Common myeloid progenitor, CD34-positive (primary cell): ENCODE data around the gene COL19A1.

Source experiments
- CTCF ChIA-PET: fragments of 350-600 bp; sonication (Branson Sonifier 250); formaldehyde crosslinking; loops from one replicate; lab custom pipeline; 2021; ENCODE audit warnings: antibody characterized with exemption; lab: Charles Lee
- POLR2A ChIA-PET: fragments of 350-600 bp; sonication (Branson Sonifier 250); formaldehyde crosslinking; loops from one replicate; lab custom pipeline; 2021; ENCODE audit warnings: antibody characterized with exemption; lab: Charles Lee
- DNase-seq, 3 donors: peaks; one replicate each; pipeline versions ENCODE4 v3.0.0 to v3.0.0-alpha.2; 2013
- H3K27ac ChIP-seq, 2 experiments: 1 replicate in 1 of 2; 2 replicates in 1 of 2; pipeline ENCODE4 v1.7.0; 2013; ENCODE audit warnings: inconsistent platforms in 2 of 2, low read length in 2 of 2, mild to moderate bottlenecking in 2 of 2, low read depth in 1 of 2, moderate library complexity in 1 of 2; ENCODE audit not compliant: severe bottlenecking in 2 of 2, insufficient read depth in 1 of 2, poor library complexity in 1 of 2
- H3K27me3 ChIP-seq, 5 experiments: replicated peaks in 2 of 5; 1 replicate in 3 of 5; 2 replicates in 2 of 5; pipeline versions ENCODE4 v1.6.1 to v1.7.0; 2013; ENCODE audit warnings: low read length in 4 of 5, mild to moderate bottlenecking in 2 of 5, moderate library complexity in 2 of 5, inconsistent platforms in 1 of 5; ENCODE audit not compliant: insufficient read depth in 5 of 5, control insufficient read depth in 4 of 5
- H3K36me3 ChIP-seq, 4 experiments: 1 replicate in 2 of 4; 2 replicates in 2 of 4; pipeline versions ENCODE4 v1.6.1 to v1.7.0; 2013; ENCODE audit warnings: low read length in 3 of 4, control low read depth in 1 of 4, mild to moderate bottlenecking in 1 of 4; ENCODE audit not compliant: control insufficient read depth in 4 of 4, insufficient read depth in 4 of 4
- H3K4me1 ChIP-seq, 4 experiments: 1 replicate in 3 of 4; 2 replicates in 1 of 4; pipeline versions ENCODE4 v1.6.1 to v1.7.1; 2013; ENCODE audit warnings: low read length in 3 of 4, mild to moderate bottlenecking in 3 of 4, control low read depth in 1 of 4, inconsistent platforms in 1 of 4, moderate library complexity in 1 of 4; ENCODE audit not compliant: control insufficient read depth in 4 of 4, insufficient read depth in 4 of 4; ENCODE audit errors: control extremely low read depth in 1 of 4
- H3K4me3 ChIP-seq, 7 experiments: 1 replicate in 4 of 7; 2 replicates in 3 of 7; pipeline versions ENCODE4 v1.5.1 to v1.7.0; 2013; ENCODE audit warnings: mild to moderate bottlenecking in 7 of 7, low read length in 6 of 7, moderate library complexity in 6 of 7, inconsistent platforms in 2 of 7, low read depth in 2 of 7, control low read depth in 1 of 7; ENCODE audit not compliant: insufficient read depth in 4 of 7, control insufficient read depth in 1 of 7; ENCODE audit errors: extremely low read depth in 1 of 7
- H3K9me3 ChIP-seq, 5 experiments: 1 replicate in 4 of 5; 2 replicates in 1 of 5; pipeline versions ENCODE4 v1.6.1 to v1.7.1; 2013; ENCODE audit warnings: low read length in 4 of 5, mild to moderate bottlenecking in 2 of 5, inconsistent platforms in 1 of 5, low read depth in 1 of 5, moderate library complexity in 1 of 5; ENCODE audit not compliant: control insufficient read depth in 4 of 5, insufficient read depth in 2 of 5; ENCODE audit errors: control extremely low read depth in 1 of 5
- WGBS: methylation state at CpG from one replicate; pipeline ENCODE4 v1.1.5; 2013; ENCODE audit not compliant: insufficient coverage; 5-methylcytosine and 5-hydroxymethylcytosine counted together

COL19A1 gene

DNA sequence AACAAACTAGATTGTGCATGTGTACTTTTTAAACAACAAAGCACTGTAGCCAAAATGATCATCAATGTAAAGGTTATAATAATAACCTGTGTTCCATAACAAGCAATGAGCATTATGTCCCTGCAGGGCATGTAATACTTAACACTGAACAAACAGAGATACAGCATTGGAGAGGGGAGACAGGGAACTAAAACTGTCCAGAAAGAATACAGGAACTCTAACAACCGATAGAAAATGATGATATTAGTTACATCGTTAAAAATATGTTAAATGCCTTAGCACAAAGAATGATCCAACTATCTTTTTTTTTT lies 356.0 kb downstream of the COL19A1 start:
- DNase-seq, result no peak
- H3K27ac ChIP-seq, result no peak overlapping the region
- no peaks in the 10 kb centered on the region for H3K9me3 ChIP-seq
- H3K27me3 ChIP-seq, result peaks cover 0 to 2% (median 0%) of the 10 kb centered on the region in 5 experiments
- no peak overlapping the region for H3K4me3 ChIP-seq
- no CpG with 5 or more reads among the region's 2 CpGs for WGBS
- no peaks in the 10 kb centered on the region for H3K36me3 ChIP-seq
- ChIA-PET POLR2A (no interaction called here), CTCF (interaction anchor here (1.1 to 3.8 kb wide), 3 partner anchors 8 to 147 kb away, joined by 3 to 34 read pairs (median 16); partner anchors contain the start of gene COL9A1)
- no peaks in the 10 kb centered on the region for H3K4me1 ChIP-seq

DNA sequence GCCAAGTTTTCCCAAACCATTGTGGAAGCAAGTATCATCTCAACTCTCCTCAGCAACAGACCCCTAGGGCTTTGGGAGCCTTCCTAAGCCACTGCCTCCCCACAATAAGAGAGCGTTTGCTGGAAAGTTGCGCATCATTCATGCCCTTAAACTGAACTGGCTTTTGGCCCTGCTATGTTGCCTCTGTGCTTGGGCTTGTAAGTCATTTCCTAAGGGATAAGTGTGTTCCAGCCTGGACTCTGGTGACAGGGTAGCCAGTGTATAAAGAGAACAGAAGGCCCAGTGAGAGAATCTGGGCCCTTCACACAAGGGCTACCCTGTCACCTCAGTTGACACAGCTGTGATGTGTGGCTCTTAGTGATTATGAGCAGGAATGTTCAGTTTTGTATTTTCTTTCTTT lies 358.7 kb downstream of the COL19A1 start:
- DNase-seq, result no peak
- ChIA-PET POLR2A (no interaction called here), CTCF (no interaction called here)
- H3K27me3 ChIP-seq, result no peaks in the 10 kb centered on the region
- no peak overlapping the region for H3K4me3 ChIP-seq
- H3K27ac ChIP-seq, result no peak overlapping the region
- H3K9me3 ChIP-seq, result no peaks in the 10 kb centered on the region
- H3K36me3 ChIP-seq, result no peaks in the 10 kb centered on the region
- 100% methylated on average over 2 of the region's 2 CpGs for WGBS
- H3K4me1 ChIP-seq, result no peaks in the 10 kb centered on the region

GRCh38 chr6:70231311-70231710 lies 365.0 kb downstream of the COL19A1 start:
- H3K9me3 ChIP-seq, result no peaks in the 10 kb centered on the region
- no peaks in the 10 kb centered on the region for H3K4me1 ChIP-seq
- CTCF ChIA-PET, result interaction anchor here (4.1 kb wide), 1 partner anchor 11 kb away, joined by 34 read pairs; no protein-coding TSS in a partner anchor
- H3K36me3 ChIP-seq, result no peaks in the 10 kb centered on the region
- H3K4me3 ChIP-seq, result no peak overlapping the region
- no peak for DNase-seq
- POLR2A ChIA-PET, result no interaction called here
- no peak overlapping the region for H3K27ac ChIP-seq
- 100% methylated on average over 1 of the region's 2 CpGs for WGBS
- H3K27me3 ChIP-seq, result no peaks in the 10 kb centered on the region

DNA sequence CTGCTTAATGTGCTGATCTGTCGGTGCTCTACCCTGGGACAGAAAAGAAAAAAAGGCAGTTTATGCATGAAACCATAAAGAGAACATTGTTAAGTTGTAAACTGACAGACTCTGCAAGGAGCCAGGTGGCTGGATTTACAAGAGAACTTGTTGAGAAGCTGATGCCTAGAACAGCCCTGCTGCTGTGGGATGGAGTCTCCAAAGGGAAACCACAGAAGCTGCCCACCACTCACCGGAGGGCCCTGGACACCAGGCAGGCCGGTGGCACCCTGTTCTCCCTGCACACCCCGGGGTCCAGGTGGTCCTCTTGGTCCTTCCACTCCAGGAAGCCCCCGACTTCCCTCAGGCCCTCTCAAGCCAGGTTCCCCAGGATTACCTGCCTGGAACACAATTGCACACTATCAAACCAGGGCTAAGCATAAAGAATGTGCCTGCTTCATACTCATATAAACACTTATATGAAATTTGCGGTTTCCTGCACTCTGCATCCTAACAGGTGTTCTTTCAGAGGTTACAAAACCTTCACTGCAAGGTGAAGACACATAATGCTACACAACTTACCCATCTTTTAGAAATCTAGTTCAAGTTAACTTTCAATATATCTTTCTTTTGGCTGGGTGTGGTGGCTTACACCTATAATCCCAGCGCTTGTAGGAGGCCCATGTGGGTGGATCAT lies 368.3 kb downstream of the COL19A1 start:
- Histone ChIP-seq H3K36me3 (no peaks in the 10 kb centered on the region), H3K27me3 (peaks cover 0 to 1% (median 0%) of the 10 kb centered on the region in 5 experiments), H3K27ac (no peak overlapping the region), H3K4me1 (no peaks in the 10 kb centered on the region), H3K4me3 (no peak overlapping the region), H3K9me3 (no peaks in the 10 kb centered on the region)
- CTCF ChIA-PET, result no interaction called here
- POLR2A ChIA-PET, result no interaction called here
- WGBS, result 100% methylated on average over 4 of the region's 7 CpGs
- no peak for DNase-seq

DNA sequence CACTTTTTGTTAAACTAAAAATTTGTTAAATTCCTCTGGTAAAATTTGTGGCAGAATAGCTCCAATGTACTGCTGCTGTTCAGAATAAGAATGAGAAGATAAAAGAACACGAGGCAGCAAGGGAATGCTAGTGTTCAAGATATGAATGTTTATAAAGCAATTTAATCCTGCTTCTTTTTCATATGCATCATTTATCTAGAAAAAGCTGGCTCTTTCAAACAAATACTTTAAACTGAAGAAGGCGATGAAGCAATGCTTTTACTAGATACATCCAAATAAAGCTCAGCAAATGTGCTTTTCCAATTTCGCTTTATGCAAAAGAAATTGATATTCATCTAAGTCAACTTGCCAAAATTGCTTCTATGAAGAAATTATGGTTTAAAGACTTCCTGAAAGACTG lies 370.0 kb downstream of the COL19A1 start:
- Histone ChIP-seq H3K4me3 (no peak overlapping the region), H3K9me3 (no peaks in the 10 kb centered on the region), H3K27me3 (peaks cover 0 to 1% (median 0%) of the 10 kb centered on the region in 5 experiments), H3K4me1 (no peaks in the 10 kb centered on the region), H3K36me3 (no peaks in the 10 kb centered on the region), H3K27ac (no peak overlapping the region)
- ChIA-PET POLR2A (no interaction called here), CTCF (interaction anchor here (0.6 to 3.5 kb wide), 2 partner anchors 15 to 284 kb away, joined by 3 to 12 read pairs; no protein-coding TSS in a partner anchor)
- 100% methylated on average over 2 of the region's 3 CpGs for WGBS
- DNase-seq, result no peak

DNA sequence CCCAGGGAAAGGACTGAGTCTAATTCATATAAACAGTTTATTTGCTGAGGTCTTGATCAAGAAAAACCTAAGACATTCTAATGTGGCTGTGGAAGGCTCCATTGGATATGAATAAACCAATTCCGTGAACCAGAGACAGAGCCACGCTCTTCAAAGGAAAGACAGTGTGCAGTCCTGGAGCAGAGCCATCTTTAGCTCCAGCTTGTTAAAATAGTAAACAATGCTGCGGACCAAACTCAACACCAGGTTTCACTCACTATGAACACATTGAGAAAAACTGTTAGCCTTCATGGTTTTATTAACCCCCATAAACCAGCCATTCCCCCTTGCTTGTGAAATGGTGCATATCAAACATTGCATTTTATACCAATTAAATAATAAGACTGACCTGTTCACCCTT lies 374.7 kb downstream of the COL19A1 start:
- Histone ChIP-seq H3K4me3 (no peak overlapping the region), H3K4me1 (no peaks in the 10 kb centered on the region), H3K27me3 (peaks cover 0 to 2% (median 0%) of the 10 kb centered on the region in 5 experiments), H3K9me3 (no peaks in the 10 kb centered on the region), H3K36me3 (no peaks in the 10 kb centered on the region), H3K27ac (no peak overlapping the region)
- no peak for DNase-seq
- CTCF ChIA-PET, result interaction anchor here (1.1 kb wide), 1 partner anchor 21 kb away, joined by 3 read pairs; no protein-coding TSS in a partner anchor
- WGBS, result 100% methylated on average over 1 of the region's 3 CpGs
- POLR2A ChIA-PET, result no interaction called here

GRCh38 chr6:70241991-70242420 lies 375.6 kb downstream of the COL19A1 start:
- peaks cover 0 to 2% (median 0%) of the 10 kb centered on the region in 5 experiments for H3K9me3 ChIP-seq
- DNase-seq, result no peak
- no peak overlapping the region for H3K4me3 ChIP-seq
- POLR2A ChIA-PET, result no interaction called here
- WGBS, result 98% methylated on average over 7 of the region's 7 CpGs
- CTCF ChIA-PET, result interaction anchor here (1.1 to 1.3 kb wide), 2 partner anchors 11 to 21 kb away, joined by 3 read pairs; no protein-coding TSS in a partner anchor
- H3K36me3 ChIP-seq, result no peaks in the 10 kb centered on the region
- peaks cover 0 to 2% (median 0%) of the 10 kb centered on the region in 5 experiments for H3K27me3 ChIP-seq
- H3K27ac ChIP-seq, result no peak overlapping the region
- H3K4me1 ChIP-seq, result no peaks in the 10 kb centered on the region
